ENCODE data around the gene PBX2. TPM values are rescaled to one million over a fixed set of nuclear protein-coding genes. Genes with fewer than 3 reads are reported as not detected.

The PBX2 gene
- polyA plus RNA-seq, 3 donors = 1.9 to 201 (median 4.0) TPM

GRCh38 chr6:32179766-32180405 lies 10.1 kb downstream of the PBX2 start:
- TF ChIP-seq CTCF (IDR thresholded peaks at IDR 0.05) = no peak
- Histone ChIP-seq H4K20me1 (ENCODE audit: insufficient read depth, low read length) (no peaks in the 10 kb centered on the region), H3K27ac (ENCODE audit: low read depth in 1 of 2, low read length in 2 of 2) (peak overlapping the region; percentile 8 to 90), H3K4me3 (replicated peaks in 1 of 3; ENCODE audit: low read depth in 2 of 3, low read length in 3 of 3) (peak overlapping the region in 1 of 3 experiments; percentile 94), H3K9ac (ENCODE audit: insufficient read depth, low read length, poor library complexity, severe bottlenecking) (no peak overlapping the region), H3K4me2 (replicated peaks; ENCODE audit: extremely low read depth, low read length, poor library complexity, severe bottlenecking) (no peak overlapping the region), H3K79me2 (ENCODE audit: insufficient read depth, low read length) (peaks cover 60% of the 10 kb centered on the region), H3K27me3 (ENCODE audit: control insufficient read depth in 2 of 2, insufficient read depth in 2 of 2, low read length in 2 of 2) (no peaks in the 10 kb centered on the region), H3K9me3 (replicated peaks in 1 of 2; ENCODE audit: control insufficient read depth in 1 of 2, insufficient read depth in 1 of 2, low read length in 2 of 2) (no peaks in the 10 kb centered on the region), H2AFZ (ENCODE audit: insufficient read depth, low read depth, low read length, poor library complexity, severe bottlenecking) (no peak overlapping the region), H3K36me3 (replicated peaks in 1 of 2; ENCODE audit: control insufficient read depth in 1 of 2, insufficient read depth in 2 of 2, low read length in 2 of 2) (peaks cover 32 to 47% of the 10 kb centered on the region in 2 donors), H3K4me1 (ENCODE audit: control insufficient read depth in 1 of 2, insufficient read depth in 2 of 2, low read length in 2 of 2) (peaks cover 54 to 61% of the 10 kb centered on the region in 2 donors)
- Mint-ChIP-seq H3K36me3 (peaks cover 34 to 42% of the 10 kb centered on the region in 2 donors), H3K9me3 (no peaks in the 10 kb centered on the region), H3K27me3 (ENCODE audit: low read depth in 3 of 3) (peaks cover 0 to 4% (median 0%) of the 10 kb centered on the region in 3 donors), H3K27ac (peak overlapping the region in 6 of 7 donors; percentile 64 to 100 (median 80)), H3K4me3 (no peak overlapping the region), H3K4me1 (peaks cover 69% of the 10 kb centered on the region)
- no peak for DNase-seq
- 73% methylated on average over 6 of the region's 10 CpGs for WGBS (ENCODE audit: insufficient coverage)
- intact Hi-C loops (cut with micrococcal nuclease) = loop anchor here in 1 of 2 donors (2.0 to 5.0 kb wide), 2 partner anchors 15 to 58 kb away; no protein-coding TSS in a partner anchor

GRCh38 chr6:32178547-32179440 lies 11.2 kb downstream of the PBX2 start:
- DNase-seq = peak in 1 of 3 donors; percentile 23
- Histone ChIP-seq H3K9ac (ENCODE audit: insufficient read depth, low read length, poor library complexity, severe bottlenecking) (peak overlapping the region; percentile 56), H2AFZ (ENCODE audit: insufficient read depth, low read depth, low read length, poor library complexity, severe bottlenecking) (peak overlapping the region; percentile 70), H3K4me1 (ENCODE audit: control insufficient read depth in 1 of 2, insufficient read depth in 2 of 2, low read length in 2 of 2) (peaks cover 57 to 65% of the 10 kb centered on the region in 2 donors), H3K4me2 (replicated peaks; ENCODE audit: extremely low read depth, low read length, poor library complexity, severe bottlenecking) (peak overlapping the region; percentile 97), H3K27me3 (ENCODE audit: control insufficient read depth in 2 of 2, insufficient read depth in 2 of 2, low read length in 2 of 2) (no peaks in the 10 kb centered on the region), H3K79me2 (ENCODE audit: insufficient read depth, low read length) (peaks cover 62% of the 10 kb centered on the region), H3K27ac (ENCODE audit: low read depth in 1 of 2, low read length in 2 of 2) (peak overlapping the region; percentile 89 to 90), H3K9me3 (replicated peaks in 1 of 2; ENCODE audit: control insufficient read depth in 1 of 2, insufficient read depth in 1 of 2, low read length in 2 of 2) (no peaks in the 10 kb centered on the region), H3K36me3 (replicated peaks in 1 of 2; ENCODE audit: control insufficient read depth in 1 of 2, insufficient read depth in 2 of 2, low read length in 2 of 2) (peaks cover 26 to 39% of the 10 kb centered on the region in 2 donors), H4K20me1 (ENCODE audit: insufficient read depth, low read length) (no peaks in the 10 kb centered on the region), H3K4me3 (replicated peaks in 1 of 3; ENCODE audit: low read depth in 2 of 3, low read length in 3 of 3) (peak overlapping the region; percentile 57 to 94 (median 82))
- Mint-ChIP-seq H3K27ac (peak overlapping the region; percentile 96 to 100 (median 100)), H3K36me3 (peaks cover 27 to 37% of the 10 kb centered on the region in 2 donors), H3K4me1 (peaks cover 77% of the 10 kb centered on the region), H3K9me3 (no peaks in the 10 kb centered on the region), H3K4me3 (peak overlapping the region; percentile 90 to 98), H3K27me3 (ENCODE audit: low read depth in 3 of 3) (peaks cover 0 to 4% (median 0%) of the 10 kb centered on the region in 3 donors)
- no peak for TF ChIP-seq CTCF (IDR thresholded peaks at IDR 0.05)
- intact Hi-C loops (cut with micrococcal nuclease) = loop anchor here (1.0 to 5.0 kb wide), 4 partner anchors 16 to 56 kb away; partner anchors contain the start of gene FKBPL (in 1 of the 2)
- WGBS (ENCODE audit: insufficient coverage) = 3% methylated on average over 20 of the region's 24 CpGs
